Neural progenitor cell (in vitro differentiated cells): Measurements from ENCODE around the gene ARL15. TPM values are rescaled to one million over a fixed set of nuclear protein-coding genes. Genes with fewer than 3 reads are reported as not detected.

ENCODE experiments used
- DNase-seq: peaks from one replicate; pipeline ENCODE4 v3.0.0-alpha.2; 2016; ENCODE audit warnings: low spot score
- H2AFZ ChIP-seq: fragments of 200-600 bp; sonication (generic); replicated peaks from 2 replicates; pipeline ENCODE4 v1.6.1; 2016; ENCODE audit warnings: antibody characterized with exemption
- H3F3A ChIP-seq: fragments of 200-600 bp; sonication (generic); 2 replicates; pipeline ENCODE4 v1.6.1; 2016; ENCODE audit warnings: antibody characterized with exemption, low read depth
- H3K27ac ChIP-seq: fragments of 200-600 bp; sonication (generic); 2 replicates; pipeline ENCODE4 v1.5.1; 2016; ENCODE audit warnings: mild to moderate bottlenecking
- H3K27me3 ChIP-seq: fragments of 200-600 bp; sonication (generic); 2 replicates; pipeline ENCODE4 v1.6.1; 2016; ENCODE audit warnings: mild to moderate bottlenecking, moderate library complexity
- H3K36me3 ChIP-seq: fragments of 200-600 bp; sonication (generic); 2 replicates; pipeline ENCODE4 v1.5.1; 2016
- H3K4me1 ChIP-seq: fragments of 200-600 bp; sonication (generic); 2 replicates; pipeline ENCODE4 v1.6.1; 2016; ENCODE audit warnings: mixed run types
- H3K4me2 ChIP-seq: fragments of 200-600 bp; sonication (generic); 2 replicates; pipeline ENCODE4 v1.6.1; 2016
- H3K4me3 ChIP-seq: fragments of 200-600 bp; sonication (generic); 2 replicates; pipeline ENCODE4 v1.5.1; 2016
- H3K79me2 ChIP-seq: fragments of 200-600 bp; sonication (generic); 2 replicates; pipeline ENCODE4 v1.6.1; 2016; ENCODE audit warnings: low read depth
- H3K9ac ChIP-seq: fragments of 200-600 bp; sonication (generic); 2 replicates; pipeline ENCODE4 v1.6.1; 2016
- H3K9me3 ChIP-seq: fragments of 200-600 bp; sonication (generic); 2 replicates; pipeline ENCODE4 v1.5.1; 2016; ENCODE audit warnings: low read depth
- H4K20me1 ChIP-seq: fragments of 200-600 bp; sonication (generic); 2 replicates; pipeline ENCODE4 v1.6.1; 2016; ENCODE audit warnings: low read depth
- H3K27ac Mint-ChIP-seq: 3 replicates; pipeline ENCODE4 v1.8.0; 2021; ENCODE audit warnings: mixed read lengths
- H3K27me3 Mint-ChIP-seq: 2 replicates; pipeline ENCODE4 v1.8.0; 2022; ENCODE audit warnings: low read depth, mild to moderate bottlenecking, inconsistent platforms, moderate library complexity, mixed read lengths; ENCODE audit not compliant: insufficient read depth
- H3K36me3 Mint-ChIP-seq: 3 replicates; pipeline ENCODE4 v1.8.0; 2021; ENCODE audit warnings: mixed read lengths
- H3K4me1 Mint-ChIP-seq: 3 replicates; pipeline ENCODE4 v1.8.0; 2021; ENCODE audit warnings: mixed read lengths
- H3K4me3 Mint-ChIP-seq: 3 replicates; pipeline ENCODE4 v1.8.0; 2021; ENCODE audit warnings: mild to moderate bottlenecking, moderate library complexity, mixed read lengths
- H3K9me3 Mint-ChIP-seq: 3 replicates; pipeline ENCODE4 v1.8.0; 2020; ENCODE audit warnings: mixed read lengths
- CTCF ChIP-seq: fragments of 200-600 bp; sonication (generic); IDR thresholded peaks from 2 replicates; pipeline ENCODE4 v1.5.1; 2017; ENCODE audit warnings: antibody characterized with exemption, mild to moderate bottlenecking
- EZH2 ChIP-seq: fragments of 200-600 bp; sonication (generic); IDR thresholded peaks from 2 replicates; pipeline ENCODE4 v1.6.1; 2017; ENCODE audit warnings: antibody characterized with exemption, mild to moderate bottlenecking, moderate library complexity
- EZH2phosphoT487 ChIP-seq: fragments of 200-600 bp; sonication (generic); IDR thresholded peaks from 2 replicates; pipeline ENCODE4 v1.6.1; 2017; ENCODE audit warnings: antibody characterized with exemption
- total RNA-seq: library from RNA; depleted of rRNA; stranded (reverse); fragments of >200 nt; gene quantifications from 2 replicates; pipeline ENCODE4 v1.2.3, GENCODE V29; 2015; ENCODE audit warnings: low replicate concordance

ARL15 gene
- total RNA-seq, 1 donor from 2014 or later, result 39.1 TPM

- no peaks in the 10 kb centered on the region for H4K20me1 ChIP-seq
- peak overlapping the region; percentile 80 for H3K27ac Mint-ChIP-seq
- peak overlapping the region; percentile 63 for H3K4me2 ChIP-seq
- peaks cover 2% of the 10 kb centered on the region for H3K27me3 Mint-ChIP-seq
- H3F3A ChIP-seq, result peaks cover 30% of the 10 kb centered on the region
- no peaks in the 10 kb centered on the region for H3K79me2 ChIP-seq
- peaks cover 36% of the 10 kb centered on the region for H3K4me1 ChIP-seq
- peaks cover 29% of the 10 kb centered on the region for H3K4me1 Mint-ChIP-seq
- no peaks in the 10 kb centered on the region for H3K27me3 ChIP-seq
- H3K9me3 Mint-ChIP-seq, result peaks cover 22% of the 10 kb centered on the region
- TF ChIP-seq EZH2 (no peak), CTCF (no peak), EZH2phosphoT487 (no peak)
- no peak overlapping the region for H3K9ac ChIP-seq
- H3K36me3 ChIP-seq, result no peaks in the 10 kb centered on the region
- no peak overlapping the region for H3K4me3 Mint-ChIP-seq
- peaks cover 6% of the 10 kb centered on the region for H3K9me3 ChIP-seq
- H3K27ac ChIP-seq, result peak overlapping the region; percentile 93
- peak; percentile 66 for DNase-seq
- no peak overlapping the region for H2AFZ ChIP-seq
- peak overlapping the region; percentile 11 for H3K4me3 ChIP-seq
- peaks cover 19% of the 10 kb centered on the region for H3K36me3 Mint-ChIP-seq
Measured at GRCh38 chr5:54009828-54010227, 300.5 kb downstream of the ARL15 start.

GRCh38 chr5:54009357-54009756 is 301.0 kb downstream of the ARL15 start:
- peak overlapping the region; percentile 68 for H3K27ac Mint-ChIP-seq
- Histone ChIP-seq H2AFZ (no peak overlapping the region), H3K9ac (no peak overlapping the region), H3K79me2 (no peaks in the 10 kb centered on the region), H3K4me2 (peak overlapping the region; percentile 63), H3K4me3 (peak overlapping the region; percentile 11), H3F3A (peaks cover 30% of the 10 kb centered on the region), H3K4me1 (peaks cover 36% of the 10 kb centered on the region), H3K27me3 (no peaks in the 10 kb centered on the region), H3K36me3 (no peaks in the 10 kb centered on the region), H3K9me3 (peaks cover 5% of the 10 kb centered on the region), H3K27ac (peak overlapping the region; percentile 93), H4K20me1 (no peaks in the 10 kb centered on the region)
- TF ChIP-seq CTCF (no peak), EZH2 (no peak)
- H3K4me1 Mint-ChIP-seq, result peaks cover 29% of the 10 kb centered on the region
- H3K4me3 Mint-ChIP-seq, result no peak overlapping the region
- peak; percentile 10 for DNase-seq
- peaks cover 18% of the 10 kb centered on the region for H3K36me3 Mint-ChIP-seq
- H3K27me3 Mint-ChIP-seq, result peaks cover 2% of the 10 kb centered on the region
- peaks cover 20% of the 10 kb centered on the region for H3K9me3 Mint-ChIP-seq

- H3K4me1 Mint-ChIP-seq, result peaks cover 29% of the 10 kb centered on the region
- no peaks in the 10 kb centered on the region for H3K79me2 ChIP-seq
- H3K4me3 ChIP-seq, result no peak overlapping the region
- H3K9me3 Mint-ChIP-seq, result peaks cover 8% of the 10 kb centered on the region
- H3K4me1 ChIP-seq, result peaks cover 36% of the 10 kb centered on the region
- TF ChIP-seq EZH2, result no peak
- TF ChIP-seq CTCF, result no peak
- TF ChIP-seq EZH2phosphoT487, result no peak
- peak overlapping the region; percentile 93 for H3K27ac ChIP-seq
- peaks cover 30% of the 10 kb centered on the region for H3F3A ChIP-seq
- DNase-seq, result no peak
- H3K4me3 Mint-ChIP-seq, result no peak overlapping the region
- H3K36me3 ChIP-seq, result no peaks in the 10 kb centered on the region
- H3K36me3 Mint-ChIP-seq, result peaks cover 6% of the 10 kb centered on the region
- no peaks in the 10 kb centered on the region for H4K20me1 ChIP-seq
- peak overlapping the region; percentile 63 for H3K4me2 ChIP-seq
- no peaks in the 10 kb centered on the region for H3K9me3 ChIP-seq
- H2AFZ ChIP-seq, result peak overlapping the region; percentile 37
- no peak overlapping the region for H3K9ac ChIP-seq
- no peaks in the 10 kb centered on the region for H3K27me3 ChIP-seq
- H3K27me3 Mint-ChIP-seq, result peaks cover 2% of the 10 kb centered on the region
- H3K27ac Mint-ChIP-seq, result peak overlapping the region; percentile 52
Measured at GRCh38 chr5:54007827-54008777, 302.3 kb downstream of the ARL15 start.
